Immature natural killer cell (primary cell): ENCODE results near the gene STX7. TPM values are rescaled to one million over a fixed set of nuclear protein-coding genes. Genes with fewer than 3 reads are reported as not detected.

Experiments
- DNase-seq, 3 donors: peaks; one replicate each; pipeline ENCODE4 v3.0.0; 2022; ENCODE audit warnings: mixed read lengths in 1 of 3
- H3K27ac Mint-ChIP-seq, 6 donors: one replicate each; pipeline ENCODE4 v1.8.0; 2020; ENCODE audit warnings: mixed read lengths in 6 of 6, mild to moderate bottlenecking in 5 of 6, inconsistent platforms in 4 of 6, moderate library complexity in 3 of 6
- H3K27me3 Mint-ChIP-seq, 3 donors: one replicate each; pipeline ENCODE4 v1.8.0; 2020 to 2021; ENCODE audit warnings: low read depth in 3 of 3, mild to moderate bottlenecking in 3 of 3, mixed read lengths in 3 of 3, moderate library complexity in 3 of 3, inconsistent platforms in 1 of 3
- H3K36me3 Mint-ChIP-seq, 3 donors: one replicate each; pipeline ENCODE4 v1.8.0; 2020; ENCODE audit warnings: mixed read lengths in 3 of 3, inconsistent platforms in 2 of 3, mild to moderate bottlenecking in 2 of 3
- H3K4me1 Mint-ChIP-seq, 2 donors: one replicate each; pipeline ENCODE4 v1.8.0; 2020; ENCODE audit warnings: inconsistent platforms in 2 of 2, mild to moderate bottlenecking in 2 of 2, mixed read lengths in 2 of 2, moderate library complexity in 1 of 2
- H3K4me3 Mint-ChIP-seq, 5 donors: one replicate each; pipeline ENCODE4 v1.8.0; 2020; ENCODE audit warnings: mild to moderate bottlenecking in 5 of 5, mixed read lengths in 5 of 5, inconsistent platforms in 3 of 5, moderate library complexity in 3 of 5
- H3K9me3 Mint-ChIP-seq, 6 donors: one replicate each; pipeline ENCODE4 v1.8.0; 2020; ENCODE audit warnings: mild to moderate bottlenecking in 6 of 6, mixed read lengths in 6 of 6, inconsistent platforms in 4 of 6, moderate library complexity in 3 of 6
- polyA plus RNA-seq, 3 donors: library from polyadenylated mRNA; unstranded; fragments of 300-500 nt; fragmentation: Illumina TruSeq; gene quantifications; one replicate each; pipeline ENCODE4 v1.2.3, GENCODE V29; 2021

The STX7 gene
- polyA plus RNA-seq, 3 donors from 2014 or later = 25.5 to 37.2 (median 29.8) TPM

DNA sequence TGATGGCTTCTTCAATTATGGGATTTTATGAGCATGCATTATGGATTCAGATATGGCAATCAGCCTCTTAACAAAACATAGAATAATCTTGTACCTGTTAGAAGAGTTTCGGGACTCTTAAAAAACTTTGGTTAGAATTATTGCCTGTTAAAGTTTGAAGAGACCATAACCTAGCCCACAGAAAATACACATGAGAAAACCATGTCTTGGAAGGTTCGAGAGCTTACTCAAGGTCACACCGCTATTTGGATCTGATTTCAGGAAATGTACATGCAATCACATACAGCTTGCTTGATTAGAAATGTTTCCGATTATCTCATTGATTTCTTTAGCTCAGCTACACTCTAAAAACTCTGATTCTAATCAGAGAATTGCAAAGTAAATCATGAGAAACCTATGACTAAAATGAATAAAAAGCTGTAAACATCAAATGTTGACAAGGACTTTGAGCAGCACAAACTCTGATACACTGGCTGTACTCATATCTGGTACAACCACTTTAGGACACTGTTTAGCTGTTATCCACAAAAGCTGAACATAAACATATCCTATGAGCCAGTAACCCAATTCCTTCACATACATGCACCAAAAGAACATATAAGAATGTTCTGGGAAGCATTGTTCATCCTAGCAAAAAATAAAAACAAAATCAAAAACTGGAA is 16.3 kb downstream of the STX7 start:
- Mint-ChIP-seq H3K27ac (peak overlapping the region; percentile 37 to 87 (median 62)), H3K4me3 (peak overlapping the region in 1 of 5 donors; percentile 48), H3K36me3 (peaks cover 16 to 23% (median 18%) of the 10 kb centered on the region in 3 donors), H3K27me3 (peaks cover 0 to 1% (median 0%) of the 10 kb centered on the region in 3 donors), H3K4me1 (peaks cover 32 to 64% of the 10 kb centered on the region in 2 donors), H3K9me3 (no peaks in the 10 kb centered on the region)
- DNase-seq = no peak

DNA sequence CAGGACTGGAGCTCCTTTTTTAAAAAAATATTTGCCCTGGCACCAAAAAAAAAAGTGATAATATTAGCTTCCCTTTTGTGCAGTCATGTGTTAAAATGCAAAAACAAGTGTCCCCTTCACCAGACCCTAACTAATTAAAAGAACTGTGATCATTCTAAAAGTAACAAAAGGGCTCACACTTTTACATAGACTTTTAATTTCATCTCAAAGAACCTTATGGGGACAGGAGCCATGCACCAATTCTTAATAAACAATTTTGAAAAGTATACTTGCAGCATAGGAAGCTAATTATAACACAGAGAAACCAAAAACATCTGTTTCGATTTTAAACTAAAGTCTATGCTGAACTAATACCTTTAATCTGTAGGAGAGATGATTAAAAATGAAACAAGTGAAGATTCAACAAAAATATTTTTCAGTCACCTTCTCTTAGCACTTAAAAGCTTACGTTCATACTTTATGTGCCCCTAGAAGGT is 17.3 kb downstream of the STX7 start:
- peaks cover 0 to 1% (median 0%) of the 10 kb centered on the region in 3 donors for H3K27me3 Mint-ChIP-seq
- no peak for DNase-seq
- peaks cover 11 to 18% (median 12%) of the 10 kb centered on the region in 3 donors for H3K36me3 Mint-ChIP-seq
- peak overlapping the region; percentile 18 to 71 (median 63) for H3K4me3 Mint-ChIP-seq
- H3K27ac Mint-ChIP-seq = peak overlapping the region; percentile 37 to 87 (median 69)
- peaks cover 25 to 61% of the 10 kb centered on the region in 2 donors for H3K4me1 Mint-ChIP-seq
- no peaks in the 10 kb centered on the region for H3K9me3 Mint-ChIP-seq

DNA sequence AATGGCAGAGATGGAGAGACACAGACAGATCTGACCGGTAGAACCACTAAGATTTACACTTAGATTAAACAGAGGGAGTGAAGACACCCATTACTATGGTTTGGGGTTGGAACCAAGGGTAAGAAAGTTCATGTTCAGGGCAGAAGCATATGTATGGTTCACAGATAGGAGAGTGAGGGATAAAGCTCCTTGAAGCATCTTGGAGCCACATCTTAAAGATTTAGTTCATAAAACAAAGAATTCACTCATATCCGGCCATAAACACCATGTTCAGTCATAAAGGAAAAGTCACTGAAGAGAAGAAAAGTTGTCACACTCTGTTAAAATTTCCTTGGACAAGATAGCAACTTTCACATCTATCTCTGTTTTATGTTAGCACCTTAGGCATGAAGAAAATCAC is 18.0 kb downstream of the STX7 start:
- H3K9me3 Mint-ChIP-seq = no peaks in the 10 kb centered on the region
- H3K27ac Mint-ChIP-seq = peak overlapping the region; percentile 37 to 87 (median 62)
- peaks cover 0 to 1% (median 0%) of the 10 kb centered on the region in 3 donors for H3K27me3 Mint-ChIP-seq
- peak overlapping the region; percentile 8 to 63 (median 43) for H3K4me3 Mint-ChIP-seq
- peaks cover 6 to 13% (median 12%) of the 10 kb centered on the region in 3 donors for H3K36me3 Mint-ChIP-seq
- peaks cover 18 to 55% of the 10 kb centered on the region in 2 donors for H3K4me1 Mint-ChIP-seq
- DNase-seq = no peak

DNA sequence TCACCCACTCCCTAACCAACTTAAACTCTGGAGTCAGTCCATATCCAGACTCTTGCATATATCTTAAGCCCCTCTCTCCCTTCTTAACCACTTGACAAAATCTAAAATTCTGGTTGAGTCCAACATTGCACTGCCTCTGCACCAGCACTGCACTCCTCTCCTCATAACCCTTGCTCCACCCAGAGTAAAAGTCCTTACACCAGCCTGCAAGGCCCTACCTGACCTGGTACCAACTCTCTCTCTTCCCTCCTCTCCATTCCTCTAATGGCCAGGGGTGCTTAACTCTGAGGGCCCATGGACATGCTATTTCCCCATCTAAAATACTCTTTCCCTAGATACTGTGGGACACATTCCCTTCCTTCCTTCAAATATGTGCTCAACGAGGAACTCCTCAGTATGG is 21.0 kb downstream of the STX7 start:
- H3K27me3 Mint-ChIP-seq = peaks cover 0 to 1% (median 0%) of the 10 kb centered on the region in 3 donors
- peaks cover 5 to 35% of the 10 kb centered on the region in 2 donors for H3K4me1 Mint-ChIP-seq
- H3K27ac Mint-ChIP-seq = no peak overlapping the region
- no peak for DNase-seq
- no peak overlapping the region for H3K4me3 Mint-ChIP-seq
- no peaks in the 10 kb centered on the region for H3K9me3 Mint-ChIP-seq
- H3K36me3 Mint-ChIP-seq = peaks cover 0 to 7% (median 0%) of the 10 kb centered on the region in 3 donors

DNA sequence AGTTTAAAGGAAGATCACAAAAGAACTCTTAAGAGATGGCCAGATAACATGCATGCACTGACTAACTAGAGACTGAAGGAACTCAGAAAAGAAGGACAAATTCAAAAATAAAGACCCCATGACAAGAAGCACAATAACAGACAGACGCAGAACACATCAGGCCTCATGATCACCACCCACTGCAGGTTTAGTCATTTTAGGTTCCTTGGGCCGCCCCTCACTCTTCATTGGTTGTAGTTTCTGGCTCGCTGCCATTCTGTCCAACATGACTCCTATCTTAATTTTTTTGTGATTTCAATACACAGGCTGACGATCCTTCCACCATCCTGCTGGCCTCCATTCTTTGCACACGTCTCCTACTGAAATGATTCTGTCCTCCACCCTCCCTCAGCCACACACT is 21.6 kb downstream of the STX7 start:
- no peak overlapping the region for H3K4me3 Mint-ChIP-seq
- H3K9me3 Mint-ChIP-seq = no peaks in the 10 kb centered on the region
- no peak overlapping the region for H3K27ac Mint-ChIP-seq
- DNase-seq = no peak
- H3K27me3 Mint-ChIP-seq = peaks cover 0 to 1% (median 0%) of the 10 kb centered on the region in 3 donors
- peaks cover 5 to 31% of the 10 kb centered on the region in 2 donors for H3K4me1 Mint-ChIP-seq
- H3K36me3 Mint-ChIP-seq = peaks cover 0 to 8% (median 0%) of the 10 kb centered on the region in 3 donors

DNA sequence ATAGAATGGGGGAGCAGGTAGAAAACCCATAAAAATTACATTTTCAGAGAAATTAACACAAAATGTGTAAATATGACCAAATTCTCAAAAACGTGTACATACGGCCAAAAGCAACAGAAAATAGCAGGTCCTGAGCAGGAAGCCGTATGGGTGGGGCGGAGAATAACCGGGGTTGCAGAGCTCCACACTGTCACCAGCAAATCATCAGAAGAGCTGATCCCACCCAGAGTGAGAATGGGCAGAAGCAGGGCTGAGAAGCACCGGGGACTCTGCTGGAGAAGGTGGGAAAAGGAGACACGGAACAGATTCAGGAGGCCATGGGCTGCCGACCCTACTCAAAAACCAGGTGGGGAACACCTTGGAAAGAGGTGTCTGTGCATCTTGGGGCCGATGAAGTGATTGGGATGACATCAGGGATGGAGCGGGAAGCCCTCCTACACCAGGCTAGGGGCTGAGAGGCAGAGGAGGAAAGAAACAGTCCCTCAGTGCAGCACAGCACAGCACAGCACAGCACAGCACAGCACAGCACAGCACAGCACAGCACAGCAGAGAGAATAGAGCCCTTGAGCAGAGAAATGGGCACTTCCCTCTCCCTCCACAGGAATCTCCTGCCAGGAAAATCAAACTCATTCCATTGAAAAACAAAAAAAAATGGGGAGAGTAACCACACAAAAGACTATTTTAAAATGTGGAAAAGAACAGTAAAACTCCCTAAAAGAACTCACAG is 22.3 kb downstream of the STX7 start:
- peaks cover 5 to 26% of the 10 kb centered on the region in 2 donors for H3K4me1 Mint-ChIP-seq
- H3K4me3 Mint-ChIP-seq = no peak overlapping the region
- no peaks in the 10 kb centered on the region for H3K9me3 Mint-ChIP-seq
- DNase-seq = peak in 2 of 3 donors; percentile 16 to 23
- peaks cover 0 to 8% (median 0%) of the 10 kb centered on the region in 3 donors for H3K36me3 Mint-ChIP-seq
- H3K27me3 Mint-ChIP-seq = peaks cover 0 to 1% (median 0%) of the 10 kb centered on the region in 3 donors
- no peak overlapping the region for H3K27ac Mint-ChIP-seq

DNA sequence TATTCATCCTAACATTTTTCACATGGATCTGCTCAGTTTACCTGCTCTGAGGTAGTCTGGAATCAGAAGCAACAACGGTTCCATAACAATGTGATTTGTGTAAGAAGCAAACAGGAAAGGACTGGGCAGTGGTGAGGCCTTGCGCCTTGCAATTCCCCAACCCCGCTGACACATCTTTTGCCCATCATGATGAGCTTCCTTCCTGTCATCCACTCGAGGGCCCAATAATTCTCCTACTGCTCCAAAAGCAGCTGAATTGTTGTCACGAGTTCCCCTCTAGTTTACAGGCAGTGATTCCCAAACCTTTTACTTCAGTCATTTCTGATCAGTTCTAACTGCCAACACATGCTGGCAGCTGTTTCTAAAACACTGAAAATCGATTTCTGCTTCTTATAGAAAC is 22.9 kb downstream of the STX7 start:
- H3K4me3 Mint-ChIP-seq = no peak overlapping the region
- no peak overlapping the region for H3K27ac Mint-ChIP-seq
- H3K4me1 Mint-ChIP-seq = peaks cover 5 to 22% of the 10 kb centered on the region in 2 donors
- DNase-seq = peak; percentile 19 to 24 (median 21)
- H3K27me3 Mint-ChIP-seq = peaks cover 0 to 1% (median 0%) of the 10 kb centered on the region in 3 donors
- peaks cover 0 to 8% (median 0%) of the 10 kb centered on the region in 3 donors for H3K36me3 Mint-ChIP-seq
- no peaks in the 10 kb centered on the region for H3K9me3 Mint-ChIP-seq

DNA sequence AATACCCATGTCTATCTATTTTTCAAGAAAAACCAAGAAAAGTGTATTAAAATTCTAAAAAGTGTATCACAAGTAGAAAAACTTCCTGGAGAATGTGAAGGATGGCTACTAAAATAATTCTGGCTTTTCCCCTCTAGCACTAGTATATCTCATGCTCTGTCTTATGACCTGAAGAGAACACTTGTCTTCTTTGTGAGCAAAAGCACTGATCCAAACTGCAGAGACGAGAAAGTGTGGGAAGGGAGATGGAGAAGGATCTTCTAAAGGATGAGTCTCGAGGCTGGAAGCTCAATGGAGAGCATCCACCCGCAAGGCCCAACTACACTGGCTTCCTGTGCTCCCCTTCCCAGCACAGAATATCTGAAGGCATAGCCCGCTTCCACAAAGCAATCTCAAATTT is 23.5 kb downstream of the STX7 start:
- DNase-seq = no peak
- Mint-ChIP-seq H3K9me3 (no peaks in the 10 kb centered on the region), H3K4me1 (peaks cover 7 to 15% of the 10 kb centered on the region in 2 donors), H3K27me3 (no peaks in the 10 kb centered on the region), H3K4me3 (no peak overlapping the region), H3K27ac (no peak overlapping the region), H3K36me3 (peaks cover 0 to 8% (median 0%) of the 10 kb centered on the region in 3 donors)

DNA sequence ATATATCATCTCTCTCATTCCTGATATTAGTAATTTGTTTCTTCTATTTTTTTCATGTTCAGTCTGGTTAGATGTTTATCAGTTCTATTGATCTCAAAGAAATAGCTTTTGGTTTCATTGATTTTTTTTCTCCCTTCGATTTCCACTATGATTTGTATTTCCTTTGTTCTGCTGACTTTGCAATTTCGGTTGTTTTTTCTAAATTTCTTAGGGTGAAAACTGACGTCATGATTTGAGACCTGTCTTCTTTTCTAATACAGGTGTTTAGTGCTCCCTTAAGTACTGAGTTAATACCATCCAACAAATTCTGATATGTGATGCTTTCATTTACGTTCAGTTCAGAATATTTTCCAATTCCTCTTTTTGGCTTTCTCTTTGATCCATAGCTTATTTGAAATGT is 25.2 kb downstream of the STX7 start:
- DNase-seq = no peak
- H3K36me3 Mint-ChIP-seq = peaks cover 0 to 4% (median 0%) of the 10 kb centered on the region in 3 donors
- peaks cover 10 to 16% of the 10 kb centered on the region in 2 donors for H3K4me1 Mint-ChIP-seq
- H3K9me3 Mint-ChIP-seq = no peaks in the 10 kb centered on the region
- no peak overlapping the region for H3K4me3 Mint-ChIP-seq
- no peaks in the 10 kb centered on the region for H3K27me3 Mint-ChIP-seq
- H3K27ac Mint-ChIP-seq = peak overlapping the region in 3 of 6 donors; percentile 15 to 51 (median 27)

DNA sequence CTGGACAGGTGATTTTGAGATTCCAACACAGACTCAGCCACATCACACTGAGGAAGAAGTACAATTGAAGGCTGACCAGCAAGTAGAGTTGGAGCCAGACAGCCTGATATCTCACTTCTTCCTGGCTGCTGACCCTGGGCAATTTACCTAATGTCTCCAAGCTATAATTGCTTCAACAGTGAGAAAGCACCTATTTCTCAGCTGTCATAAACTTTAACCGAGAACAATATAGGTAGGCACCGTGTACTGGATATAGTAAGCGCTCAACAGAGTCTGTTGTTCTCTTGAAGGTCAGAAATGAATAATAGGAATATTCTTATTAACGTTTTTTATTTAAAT is 28.3 kb downstream of the STX7 start:
- DNase-seq = no peak
- no peaks in the 10 kb centered on the region for H3K27me3 Mint-ChIP-seq
- no peak overlapping the region for H3K27ac Mint-ChIP-seq
- no peaks in the 10 kb centered on the region for H3K9me3 Mint-ChIP-seq
- peaks cover 10 to 35% of the 10 kb centered on the region in 2 donors for H3K4me1 Mint-ChIP-seq
- no peak overlapping the region for H3K4me3 Mint-ChIP-seq
- H3K36me3 Mint-ChIP-seq = peaks cover 0 to 4% (median 0%) of the 10 kb centered on the region in 3 donors

DNA sequence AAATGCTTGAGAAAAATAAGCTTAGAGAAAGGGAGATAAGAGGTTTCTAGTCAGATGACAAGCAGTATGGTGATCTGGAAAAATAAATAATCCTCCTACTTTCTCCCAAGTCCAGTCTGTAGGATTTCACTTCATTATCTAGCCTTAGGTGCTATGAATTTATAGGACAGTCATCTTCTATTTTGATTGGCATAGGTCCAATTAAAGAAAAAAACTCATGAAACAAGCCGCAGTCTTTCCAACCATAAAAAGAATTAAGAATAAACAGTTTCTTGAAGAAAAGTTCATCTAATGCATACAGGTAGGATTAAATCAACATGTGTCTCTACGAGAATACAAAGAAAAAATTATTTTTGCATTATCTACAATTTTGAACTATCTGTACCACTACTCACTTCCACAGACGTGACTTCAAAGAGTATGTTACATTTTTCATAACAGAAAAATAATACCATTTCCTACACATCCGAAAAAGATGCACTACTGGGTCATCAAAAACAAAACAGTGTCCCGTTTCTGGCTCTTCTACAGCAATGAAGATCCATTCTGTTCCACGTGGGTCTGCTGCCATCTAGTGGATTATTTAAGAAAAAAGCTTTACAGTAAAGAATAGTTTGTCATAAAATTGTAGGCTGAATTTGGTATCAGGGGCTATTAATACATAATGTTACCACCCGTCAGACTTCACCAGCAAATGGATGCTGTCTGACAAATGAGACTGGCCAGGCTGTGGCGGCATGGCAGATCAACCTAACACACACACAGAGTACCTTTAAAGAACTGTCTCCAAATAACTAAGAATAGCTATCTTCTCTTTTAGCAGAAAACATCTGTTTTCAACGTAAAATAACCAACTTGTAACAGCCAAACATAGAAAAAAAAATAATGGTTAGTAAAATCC is 28.9 kb downstream of the STX7 start:
- H3K4me1 Mint-ChIP-seq = peaks cover 10 to 35% of the 10 kb centered on the region in 2 donors
- no peaks in the 10 kb centered on the region for H3K9me3 Mint-ChIP-seq
- no peaks in the 10 kb centered on the region for H3K27me3 Mint-ChIP-seq
- peaks cover 0 to 4% (median 0%) of the 10 kb centered on the region in 3 donors for H3K36me3 Mint-ChIP-seq
- peak overlapping the region in 1 of 6 donors; percentile 29 for H3K27ac Mint-ChIP-seq
- H3K4me3 Mint-ChIP-seq = no peak overlapping the region
- peak; percentile 57 to 68 (median 60) for DNase-seq

DNA sequence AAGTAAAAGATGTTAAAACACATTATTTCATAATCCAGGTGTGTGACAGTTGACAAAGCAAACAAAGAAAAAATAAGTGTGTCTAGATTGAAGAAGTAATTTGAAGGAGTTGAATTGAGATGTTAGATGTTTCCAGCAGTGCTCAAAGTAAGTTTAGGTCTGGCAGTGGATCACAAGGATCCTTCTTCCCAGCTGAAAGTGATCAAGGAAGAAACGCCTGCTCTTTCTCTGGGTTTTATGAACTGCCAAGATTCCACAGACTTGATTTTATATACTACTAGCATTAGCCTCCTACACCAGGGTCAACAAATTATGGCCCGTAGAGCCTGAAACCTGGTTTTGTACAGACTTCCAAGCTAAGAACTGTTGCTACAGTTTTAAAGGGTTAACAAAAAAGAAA is 30.3 kb downstream of the STX7 start:
- Mint-ChIP-seq H3K9me3 (no peaks in the 10 kb centered on the region), H3K36me3 (peaks cover 0 to 4% (median 0%) of the 10 kb centered on the region in 3 donors), H3K27ac (peak overlapping the region in 1 of 6 donors; percentile 45), H3K27me3 (no peaks in the 10 kb centered on the region), H3K4me1 (peaks cover 10 to 43% of the 10 kb centered on the region in 2 donors), H3K4me3 (no peak overlapping the region)
- no peak for DNase-seq

DNA sequence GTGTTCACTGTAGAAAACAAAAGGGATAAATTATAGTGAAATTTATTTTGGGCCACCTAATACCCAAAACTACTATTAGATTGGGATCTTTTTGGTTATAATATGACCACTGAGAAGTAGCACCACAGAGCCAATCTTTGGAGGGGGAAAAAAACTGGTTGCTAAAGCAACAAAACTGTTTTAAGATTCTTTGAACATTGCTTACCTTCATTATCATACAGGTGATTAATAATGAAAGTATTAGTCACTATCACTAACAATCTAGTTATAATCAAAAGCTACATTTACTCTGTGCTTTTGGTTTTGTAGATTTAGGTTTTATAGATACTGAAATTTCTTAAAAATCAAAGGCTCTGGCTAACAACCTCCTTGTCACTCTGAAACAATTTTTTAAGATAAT is 31.7 kb downstream of the STX7 start:
- no peaks in the 10 kb centered on the region for H3K27me3 Mint-ChIP-seq
- H3K27ac Mint-ChIP-seq = peak overlapping the region in 1 of 6 donors; percentile 78
- peaks cover 15 to 57% of the 10 kb centered on the region in 2 donors for H3K4me1 Mint-ChIP-seq
- H3K36me3 Mint-ChIP-seq = no peaks in the 10 kb centered on the region
- no peaks in the 10 kb centered on the region for H3K9me3 Mint-ChIP-seq
- H3K4me3 Mint-ChIP-seq = no peak overlapping the region
- no peak for DNase-seq
